ENCODE measurements around the gene SRF.
A peak's percentile ranks its signal among the peaks of the same experiment; 100 is the strongest.

The SRF gene

DNA sequence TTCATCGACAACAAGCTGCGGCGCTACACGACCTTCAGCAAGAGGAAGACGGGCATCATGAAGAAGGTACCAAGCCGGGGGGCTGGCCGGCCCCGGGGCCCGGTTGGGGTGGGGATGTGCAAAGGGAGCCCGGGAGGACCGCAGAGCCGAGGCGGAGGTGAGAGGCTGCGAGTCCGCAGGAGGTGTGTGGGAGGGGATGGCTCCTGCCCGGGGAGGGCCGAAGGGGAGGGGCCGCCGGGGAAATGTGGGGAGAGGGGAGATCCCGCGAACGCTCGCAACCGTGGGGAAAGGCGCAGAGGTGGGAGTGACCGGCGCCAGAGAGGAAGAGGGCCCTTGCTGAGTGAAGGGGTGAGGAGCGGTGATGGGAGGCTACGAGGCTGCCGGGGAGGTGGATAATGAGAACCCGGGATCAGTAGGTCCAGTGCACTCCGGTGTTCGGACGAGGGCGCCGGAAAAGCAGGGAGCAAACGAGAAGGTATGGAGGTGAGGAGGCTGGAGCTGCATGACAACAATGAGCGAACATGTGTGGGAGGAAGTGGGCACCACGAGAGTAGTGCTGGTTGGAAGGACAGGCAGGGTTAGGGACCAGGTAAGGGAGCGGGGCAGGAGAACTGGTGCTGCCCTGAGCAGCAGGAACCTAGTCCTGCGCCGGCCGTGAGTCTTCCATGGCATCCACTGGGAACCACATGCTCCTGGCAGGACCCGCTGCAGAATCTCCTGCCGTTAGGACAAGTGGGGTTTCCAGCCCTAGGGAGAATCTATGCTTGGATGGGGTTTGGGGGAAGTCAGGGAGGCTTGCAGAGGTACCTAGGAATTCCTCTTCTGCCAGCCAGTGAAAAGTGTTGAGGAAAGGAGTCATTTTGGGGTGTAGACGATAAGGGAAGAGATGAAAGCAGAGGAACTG is 1.3 kb downstream of the SRF start:
- H3K9me3 ChIP-seq (ENCODE audit: control insufficient read depth, insufficient read depth, low read length), result no peaks in the 10 kb centered on the region
- peaks cover 16% of the 10 kb centered on the region for H3K4me1 ChIP-seq (ENCODE audit: insufficient read depth, low read length)
- H3K9ac ChIP-seq (ENCODE audit: low read depth, low read length), result peak overlapping the region; percentile 66
- H3K36me3 ChIP-seq (ENCODE audit: insufficient read depth, low read length), result peaks cover 6% of the 10 kb centered on the region

DNA sequence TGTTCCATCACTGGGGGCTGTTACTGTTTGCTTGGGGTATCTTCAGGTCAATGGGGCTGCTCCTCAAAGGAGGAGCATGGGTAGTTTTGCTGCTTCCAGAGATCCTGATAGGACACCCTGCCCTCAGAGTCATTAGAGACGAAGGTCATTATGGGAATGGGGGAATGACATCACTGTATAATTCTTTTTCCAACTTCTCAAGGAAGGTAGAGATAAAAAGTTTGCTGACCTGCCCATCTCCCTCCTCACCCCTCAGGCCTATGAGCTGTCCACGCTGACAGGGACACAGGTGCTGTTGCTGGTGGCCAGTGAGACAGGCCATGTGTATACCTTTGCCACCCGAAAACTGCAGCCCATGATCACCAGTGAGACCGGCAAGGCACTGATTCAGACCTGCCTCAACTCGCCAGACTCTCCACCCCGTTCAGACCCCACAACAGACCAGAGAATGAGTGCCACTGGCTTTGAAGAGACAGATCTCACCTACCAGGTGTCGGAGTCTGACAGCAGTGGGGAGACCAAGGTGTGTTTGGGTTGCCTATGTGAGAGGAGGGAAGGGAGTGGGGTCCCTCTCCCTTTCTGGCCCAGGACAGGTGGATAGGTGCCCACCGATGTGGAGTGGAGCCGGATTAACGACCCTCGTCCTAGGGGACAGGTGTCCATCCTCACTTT is 2.7 kb downstream of the SRF start:
- Histone ChIP-seq H3K9me3 (ENCODE audit: control insufficient read depth, insufficient read depth, low read length) (no peaks in the 10 kb centered on the region), H3K36me3 (ENCODE audit: insufficient read depth, low read length) (peaks cover 6% of the 10 kb centered on the region)

DNA sequence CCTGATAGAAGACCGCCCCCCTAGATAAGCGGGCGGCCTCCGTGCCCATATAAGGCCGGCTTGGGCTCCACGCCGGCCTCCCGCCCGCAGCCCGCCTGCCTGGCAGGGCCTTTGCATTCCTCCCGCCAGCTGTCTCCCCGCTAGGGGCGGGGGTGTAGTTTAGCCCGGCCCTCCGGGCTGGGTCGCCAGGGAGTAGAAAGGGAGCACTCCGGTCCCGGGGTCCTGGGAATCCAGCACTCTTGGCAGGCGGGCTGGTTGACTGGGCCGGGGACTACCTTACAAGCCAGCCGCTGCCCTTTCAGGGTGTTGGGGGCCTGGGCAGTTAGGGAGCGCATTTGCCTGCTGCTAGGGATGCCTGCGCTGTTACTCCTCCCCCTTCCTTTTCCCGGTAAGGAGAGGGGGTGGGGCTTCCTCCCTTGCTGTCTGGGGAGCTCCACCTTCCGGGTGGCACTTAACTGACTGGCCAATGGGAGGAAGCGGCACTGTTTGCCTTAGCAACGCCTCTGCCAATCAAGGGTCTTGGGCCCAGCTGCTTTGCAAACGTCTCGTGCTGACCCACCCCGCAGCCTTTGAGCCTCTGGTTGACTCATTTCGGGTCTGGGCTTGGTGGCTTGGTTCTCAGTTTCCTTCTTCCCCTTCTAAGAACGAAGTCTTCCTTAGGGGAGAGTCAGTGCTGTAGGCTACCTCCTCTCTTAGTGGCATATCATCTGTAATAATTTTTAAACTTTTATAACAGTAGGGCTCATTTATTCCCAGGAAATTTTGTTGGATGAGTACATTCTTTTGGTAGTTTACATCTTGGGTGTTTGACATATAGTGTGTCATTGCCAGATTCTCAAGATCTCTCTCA is 3.4 kb downstream of the SRF start:
- H3K4me1 ChIP-seq (ENCODE audit: insufficient read depth, low read length), result peaks cover 16% of the 10 kb centered on the region
- H3K36me3 ChIP-seq (ENCODE audit: insufficient read depth, low read length), result peaks cover 6% of the 10 kb centered on the region
- peak overlapping the region; percentile 53; the same call in 1 of the 2 replicates for H3K9ac ChIP-seq (ENCODE audit: low read depth, low read length)
- H3K9me3 ChIP-seq (ENCODE audit: control insufficient read depth, insufficient read depth, low read length), result no peaks in the 10 kb centered on the region

More for the DNA sequence above, 2.7 kb downstream of the SRF start:
- Histone ChIP-seq H3K9ac (ENCODE audit: low read depth, low read length) (peak overlapping the region; percentile 66; the same call in 1 of the 2 replicates), H3K4me1 (ENCODE audit: insufficient read depth, low read length) (peaks cover 16% of the 10 kb centered on the region)

DNA sequence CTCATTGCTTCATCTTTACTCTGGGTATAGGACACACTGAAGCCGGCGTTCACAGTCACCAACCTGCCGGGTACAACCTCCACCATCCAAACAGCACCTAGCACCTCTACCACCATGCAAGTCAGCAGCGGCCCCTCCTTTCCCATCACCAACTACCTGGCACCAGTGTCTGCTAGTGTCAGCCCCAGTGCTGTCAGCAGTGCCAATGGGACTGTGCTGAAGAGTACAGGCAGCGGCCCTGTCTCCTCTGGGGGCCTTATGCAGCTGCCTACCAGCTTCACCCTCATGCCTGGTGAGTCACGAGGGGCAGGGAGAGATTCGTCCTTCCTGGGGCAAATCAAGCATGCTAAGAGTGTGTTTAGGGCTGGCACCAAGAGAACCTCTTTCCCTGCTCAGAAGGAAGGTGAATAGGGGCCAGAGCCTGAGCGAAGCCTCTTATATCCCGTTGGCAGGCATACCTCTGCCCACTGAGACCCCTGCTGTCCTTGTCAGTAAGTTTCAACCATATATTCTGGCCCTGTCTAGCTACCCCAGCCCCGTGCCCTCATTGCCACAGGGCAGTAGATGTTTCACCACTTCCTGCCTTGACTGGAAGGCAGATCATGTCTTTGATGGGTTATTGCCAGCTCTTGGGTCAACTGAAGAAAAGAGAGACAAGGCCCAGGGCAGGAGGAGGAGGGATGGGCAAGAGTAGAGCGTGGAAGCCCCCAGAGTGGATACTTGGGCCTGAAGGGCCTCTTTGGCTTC is 4.8 kb downstream of the SRF start:
- H3K36me3 ChIP-seq (ENCODE audit: insufficient read depth, low read length), result peaks cover 6% of the 10 kb centered on the region
- no peak overlapping the region for H3K9ac ChIP-seq (ENCODE audit: low read depth, low read length)
- no peaks in the 10 kb centered on the region for H3K9me3 ChIP-seq (ENCODE audit: control insufficient read depth, insufficient read depth, low read length)
- peaks cover 20% of the 10 kb centered on the region for H3K4me1 ChIP-seq (ENCODE audit: insufficient read depth, low read length)

DNA sequence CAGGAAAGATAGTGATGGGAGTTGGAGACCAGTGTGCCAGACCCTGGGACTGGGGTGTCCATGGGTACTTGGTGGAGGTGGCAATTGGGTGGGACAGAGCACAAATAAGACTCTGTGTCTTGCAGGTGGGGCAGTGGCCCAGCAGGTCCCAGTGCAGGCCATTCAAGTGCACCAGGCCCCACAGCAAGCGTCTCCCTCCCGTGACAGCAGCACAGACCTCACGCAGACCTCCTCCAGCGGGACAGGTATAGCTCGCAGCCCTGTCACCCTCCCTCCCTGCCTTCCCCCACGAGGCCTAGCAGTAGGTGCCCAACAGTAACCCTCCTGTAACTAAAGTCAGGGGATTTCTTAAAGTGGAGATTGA is 5.3 kb downstream of the SRF start:
- Histone ChIP-seq H3K4me1 (ENCODE audit: insufficient read depth, low read length) (peaks cover 25% of the 10 kb centered on the region), H3K9me3 (ENCODE audit: control insufficient read depth, insufficient read depth, low read length) (no peaks in the 10 kb centered on the region), H3K9ac (ENCODE audit: low read depth, low read length) (no peak overlapping the region), H3K36me3 (ENCODE audit: insufficient read depth, low read length) (peaks cover 6% of the 10 kb centered on the region)

DNA sequence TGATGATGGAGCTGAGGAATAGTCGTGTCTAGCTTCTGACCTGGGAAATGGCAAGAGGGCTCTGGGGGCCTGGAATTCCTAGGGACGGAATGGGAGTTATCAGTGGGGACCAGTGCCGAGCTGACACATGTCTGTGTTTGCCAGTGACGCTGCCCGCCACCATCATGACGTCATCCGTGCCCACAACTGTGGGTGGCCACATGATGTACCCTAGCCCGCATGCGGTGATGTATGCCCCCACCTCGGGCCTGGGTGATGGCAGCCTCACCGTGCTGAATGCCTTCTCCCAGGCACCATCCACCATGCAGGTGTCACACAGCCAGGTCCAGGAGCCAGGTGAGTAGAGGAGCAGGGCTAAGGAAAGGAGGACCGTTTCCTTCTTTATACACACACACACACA is 7.1 kb downstream of the SRF start:
- no peak overlapping the region for H3K9ac ChIP-seq (ENCODE audit: low read depth, low read length)
- peaks cover 24% of the 10 kb centered on the region for H3K4me1 ChIP-seq (ENCODE audit: insufficient read depth, low read length)
- peaks cover 6% of the 10 kb centered on the region for H3K36me3 ChIP-seq (ENCODE audit: insufficient read depth, low read length)
- no peaks in the 10 kb centered on the region for H3K9me3 ChIP-seq (ENCODE audit: control insufficient read depth, insufficient read depth, low read length)

DNA sequence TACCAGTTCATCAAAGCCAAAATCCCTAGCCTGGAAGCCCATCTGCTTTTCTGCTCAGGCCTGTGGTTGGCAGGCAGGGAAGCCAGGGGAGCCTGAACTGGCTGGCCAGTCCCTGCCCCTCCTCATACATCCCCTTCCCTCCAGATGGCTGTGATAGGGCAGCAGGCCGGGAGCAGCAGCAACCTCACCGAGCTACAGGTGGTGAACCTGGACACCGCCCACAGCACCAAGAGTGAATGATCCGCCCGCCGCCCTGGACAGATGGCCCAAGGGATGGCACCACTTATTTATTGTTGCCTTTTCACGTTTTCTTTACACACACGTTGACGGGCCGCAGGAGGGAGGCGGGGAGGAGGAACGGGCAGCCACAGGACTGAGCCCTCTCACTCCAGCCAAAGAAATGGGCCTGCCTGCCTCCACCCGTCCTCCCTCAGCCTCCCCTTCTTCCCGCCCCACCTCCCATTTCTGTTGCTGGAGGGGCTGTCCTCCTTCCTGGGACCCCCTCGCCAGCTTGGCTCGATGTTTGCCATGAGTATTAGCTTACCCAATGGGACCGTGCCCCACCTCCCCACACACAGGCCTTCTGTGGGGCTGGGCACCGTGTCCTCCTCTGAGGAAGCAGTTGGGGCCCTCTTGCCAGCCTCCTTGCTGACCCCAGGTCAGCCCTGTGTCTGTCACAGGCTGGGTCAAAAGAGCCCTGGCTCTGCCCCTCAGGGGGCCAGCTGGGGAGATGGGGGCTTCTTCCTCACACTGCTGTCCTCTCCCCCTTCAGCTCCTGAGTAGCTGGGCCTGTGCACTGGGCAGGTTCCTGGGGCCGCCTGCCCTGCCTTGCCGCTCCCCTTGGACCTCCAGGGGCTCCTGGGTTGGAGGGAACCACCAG is 8.1 kb downstream of the SRF start:
- Histone ChIP-seq H3K9ac (ENCODE audit: low read depth, low read length) (no peak overlapping the region), H3K36me3 (ENCODE audit: insufficient read depth, low read length) (peaks cover 6% of the 10 kb centered on the region), H3K9me3 (ENCODE audit: control insufficient read depth, insufficient read depth, low read length) (no peaks in the 10 kb centered on the region), H3K4me1 (ENCODE audit: insufficient read depth, low read length) (peaks cover 17% of the 10 kb centered on the region; the same call in 1 of the 2 replicates)

GRCh38 chr6:43180058-43180457 is 9.0 kb downstream of the SRF start:
- Histone ChIP-seq H3K9me3 (ENCODE audit: control insufficient read depth, insufficient read depth, low read length) (no peaks in the 10 kb centered on the region), H3K4me1 (ENCODE audit: insufficient read depth, low read length) (peaks cover 13% of the 10 kb centered on the region; the same call in 1 of the 2 replicates), H3K36me3 (ENCODE audit: insufficient read depth, low read length) (peaks cover 6% of the 10 kb centered on the region), H3K9ac (ENCODE audit: low read depth, low read length) (no peak overlapping the region)

GRCh38 chr6:43180985-43181384 is 9.9 kb downstream of the SRF start:
- H3K36me3 ChIP-seq (ENCODE audit: insufficient read depth, low read length), result peaks cover 2% of the 10 kb centered on the region; the same call in 1 of the 2 replicates
- H3K9ac ChIP-seq (ENCODE audit: low read depth, low read length), result peak overlapping the region; percentile 76; the same call in 1 of the 2 replicates
- H3K4me1 ChIP-seq (ENCODE audit: insufficient read depth, low read length), result peaks cover 13% of the 10 kb centered on the region; the same call in 1 of the 2 replicates
- H3K9me3 ChIP-seq (ENCODE audit: control insufficient read depth, insufficient read depth, low read length), result no peaks in the 10 kb centered on the region

- Histone ChIP-seq H3K9ac (ENCODE audit: low read depth, low read length) (peak overlapping the region; percentile 76), H3K36me3 (ENCODE audit: insufficient read depth, low read length) (peaks cover 2% of the 10 kb centered on the region; the same call in 1 of the 2 replicates), H3K9me3 (ENCODE audit: control insufficient read depth, insufficient read depth, low read length) (no peaks in the 10 kb centered on the region), H3K4me1 (ENCODE audit: insufficient read depth, low read length) (peaks cover 13% of the 10 kb centered on the region; the same call in 1 of the 2 replicates)
Measured at GRCh38 chr6:43181621-43181941, 10.5 kb downstream of the SRF start.

GRCh38 chr6:43181942-43182860 is 11.1 kb downstream of the SRF start, which contains the start of gene CUL9:
CUL9 (plus strand) TSS chr6:43182196; CDS start chr6:43184311, 2,115 bp downstream.
- H3K36me3 ChIP-seq (ENCODE audit: insufficient read depth, low read length), result no peaks in the 10 kb centered on the region; the same call in 1 of the 2 replicates
- peaks cover 13% of the 10 kb centered on the region; the same call in 1 of the 2 replicates for H3K4me1 ChIP-seq (ENCODE audit: insufficient read depth, low read length)
- peak within 1 kb of the TSS; percentile 76 for H3K9ac ChIP-seq (ENCODE audit: low read depth, low read length)
- no peaks in the 10 kb centered on the region for H3K9me3 ChIP-seq (ENCODE audit: control insufficient read depth, insufficient read depth, low read length)

- Histone ChIP-seq H3K36me3 (ENCODE audit: insufficient read depth, low read length) (no peaks in the 10 kb centered on the region; the same call in 1 of the 2 replicates), H3K9ac (ENCODE audit: low read depth, low read length) (no peak overlapping the region), H3K4me1 (ENCODE audit: insufficient read depth, low read length) (peaks cover 13% of the 10 kb centered on the region; the same call in 1 of the 2 replicates)
Measured at GRCh38 chr6:43183441-43183840, 12.4 kb downstream of the SRF start.

More at GRCh38 chr6:43183441-43183840, 12.4 kb downstream of the SRF start:
- H3K9me3 ChIP-seq (ENCODE audit: control insufficient read depth, insufficient read depth, low read length), result no peaks in the 10 kb centered on the region
